OCI-LY1 (cell line): ENCODE data around the gene LUZP1.

Experiments
- EZH2 ChIP-seq: fragments of 200-600 bp; sonication (generic), shearing (Covaris generic); IDR thresholded peaks from 2 replicates; pipeline ENCODE4 v1.8.0; 2017; ENCODE audit warnings: borderline replicate concordance, mixed run types, mild to moderate bottlenecking, antibody characterized with exemption, low read length, moderate library complexity, mixed read lengths
- TF ChIP-seq, protein P1 (sequence below): fragments of 200-600 bp; sonication (generic), shearing (Covaris generic); IDR thresholded peaks from 2 replicates; pipeline ENCODE4 v1.5.1; 2017; ENCODE audit warnings: mild to moderate bottlenecking, antibody characterized with exemption, low read length, moderate library complexity, mixed read lengths

DNA sequence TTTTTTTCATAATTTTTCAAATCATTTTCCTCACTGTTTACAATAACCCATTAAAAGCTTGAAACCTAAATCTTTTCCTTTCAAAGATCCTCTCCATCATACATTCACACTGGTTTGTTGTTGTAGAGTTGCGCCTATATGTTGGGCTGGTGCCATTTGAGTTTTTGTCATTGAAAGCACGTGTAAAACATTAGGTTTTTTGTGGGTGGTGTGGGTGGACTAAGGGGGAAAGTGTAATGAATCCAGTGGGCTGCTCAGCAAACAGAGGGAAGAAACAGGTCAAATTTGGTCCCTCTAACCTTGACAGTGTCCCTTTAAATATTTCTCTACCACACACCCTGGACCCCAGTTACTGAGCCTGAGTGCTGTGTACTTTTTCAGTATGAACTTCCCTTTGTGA lies 102.6 kb downstream of the LUZP1 start:
- TF ChIP-seq, protein P1, sequence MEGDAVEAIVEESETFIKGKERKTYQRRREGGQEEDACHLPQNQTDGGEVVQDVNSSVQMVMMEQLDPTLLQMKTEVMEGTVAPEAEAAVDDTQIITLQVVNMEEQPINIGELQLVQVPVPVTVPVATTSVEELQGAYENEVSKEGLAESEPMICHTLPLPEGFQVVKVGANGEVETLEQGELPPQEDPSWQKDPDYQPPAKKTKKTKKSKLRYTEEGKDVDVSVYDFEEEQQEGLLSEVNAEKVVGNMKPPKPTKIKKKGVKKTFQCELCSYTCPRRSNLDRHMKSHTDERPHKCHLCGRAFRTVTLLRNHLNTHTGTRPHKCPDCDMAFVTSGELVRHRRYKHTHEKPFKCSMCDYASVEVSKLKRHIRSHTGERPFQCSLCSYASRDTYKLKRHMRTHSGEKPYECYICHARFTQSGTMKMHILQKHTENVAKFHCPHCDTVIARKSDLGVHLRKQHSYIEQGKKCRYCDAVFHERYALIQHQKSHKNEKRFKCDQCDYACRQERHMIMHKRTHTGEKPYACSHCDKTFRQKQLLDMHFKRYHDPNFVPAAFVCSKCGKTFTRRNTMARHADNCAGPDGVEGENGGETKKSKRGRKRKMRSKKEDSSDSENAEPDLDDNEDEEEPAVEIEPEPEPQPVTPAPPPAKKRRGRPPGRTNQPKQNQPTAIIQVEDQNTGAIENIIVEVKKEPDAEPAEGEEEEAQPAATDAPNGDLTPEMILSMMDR: no peak
- no peak for TF ChIP-seq EZH2
